CD4-positive, alpha-beta T cell treated with Interleukin-21 for 1 hour (primary cell): Measurements from ENCODE around the gene MT1E.
A peak's percentile ranks its signal among the peaks of the same experiment; 100 is the strongest.
"Not testable (repeated sequence)": the region's sequence is repeated elsewhere in the genome, so short reads cannot be mapped to it uniquely, and the experiment has no call there.

ENCODE experiments used
- DNase-seq: peaks from one replicate; pipeline ENCODE4 v3.0.0-alpha.2; 2020

Gene MT1E

DNA sequence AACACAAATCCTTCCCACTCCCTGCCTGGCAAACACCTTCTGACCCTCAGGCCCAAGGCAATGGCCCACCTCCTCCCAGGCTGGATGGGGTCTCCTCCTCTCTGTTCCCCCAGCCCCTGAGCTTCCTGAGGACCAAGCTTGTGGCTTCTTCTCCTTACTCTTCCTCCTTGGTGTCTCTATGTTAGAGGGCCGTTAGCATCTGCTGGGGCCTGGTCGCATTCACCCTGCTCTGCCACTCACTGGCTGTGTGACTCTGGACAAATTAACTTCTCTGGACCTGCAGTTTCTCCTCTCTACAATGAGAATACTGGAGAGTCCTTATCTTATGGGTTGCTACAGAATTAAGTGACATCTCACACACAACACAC, 17.9 kb upstream of the MT1E start:
- no peak for DNase-seq

DNA sequence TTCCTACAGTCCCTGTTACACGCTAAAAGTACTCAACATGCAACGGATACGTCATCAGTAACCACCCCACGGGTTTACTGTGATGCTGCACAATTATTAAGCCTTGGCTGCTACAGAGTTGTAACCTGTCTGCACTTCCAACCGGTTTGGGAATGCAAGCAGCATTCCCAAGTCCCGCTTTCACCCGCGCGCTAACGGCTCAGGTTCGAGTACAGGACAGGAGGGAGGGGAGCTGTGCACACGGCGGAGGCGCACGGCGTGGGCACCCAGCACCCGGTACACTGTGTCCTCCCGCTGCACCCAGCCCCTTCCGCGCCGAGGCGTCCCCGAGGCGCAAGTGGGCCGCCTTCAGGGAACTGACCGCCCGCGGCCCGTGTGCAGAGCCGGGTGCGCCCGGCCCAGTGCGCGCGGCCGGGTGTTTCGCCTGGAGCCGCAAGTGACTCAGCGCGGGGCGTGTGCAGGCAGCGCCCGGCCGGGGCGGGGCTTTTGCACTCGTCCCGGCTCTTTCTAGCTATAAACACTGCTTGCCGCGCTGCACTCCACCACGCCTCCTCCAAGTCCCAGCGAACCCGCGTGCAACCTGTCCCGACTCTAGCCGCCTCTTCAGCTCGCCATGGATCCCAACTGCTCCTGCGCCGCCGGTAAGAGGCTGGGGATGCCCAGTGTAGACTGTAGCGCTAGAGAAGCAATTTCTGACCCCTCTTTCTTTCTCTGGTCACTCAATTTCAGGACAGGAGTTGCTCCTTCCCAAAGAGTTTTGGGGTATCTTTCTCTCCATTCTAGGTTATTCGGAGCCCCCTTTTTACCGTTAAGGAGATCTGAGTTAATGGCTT, 17.3 kb upstream of the MT1E start, which contains the start of gene MT2A:
Gene MT2A (plus strand): TSS at position 542 of the 833 bp plus-strand sequence. CDS start 72 bp downstream, at position 614.
- DNase-seq = peak; percentile 85

DNA sequence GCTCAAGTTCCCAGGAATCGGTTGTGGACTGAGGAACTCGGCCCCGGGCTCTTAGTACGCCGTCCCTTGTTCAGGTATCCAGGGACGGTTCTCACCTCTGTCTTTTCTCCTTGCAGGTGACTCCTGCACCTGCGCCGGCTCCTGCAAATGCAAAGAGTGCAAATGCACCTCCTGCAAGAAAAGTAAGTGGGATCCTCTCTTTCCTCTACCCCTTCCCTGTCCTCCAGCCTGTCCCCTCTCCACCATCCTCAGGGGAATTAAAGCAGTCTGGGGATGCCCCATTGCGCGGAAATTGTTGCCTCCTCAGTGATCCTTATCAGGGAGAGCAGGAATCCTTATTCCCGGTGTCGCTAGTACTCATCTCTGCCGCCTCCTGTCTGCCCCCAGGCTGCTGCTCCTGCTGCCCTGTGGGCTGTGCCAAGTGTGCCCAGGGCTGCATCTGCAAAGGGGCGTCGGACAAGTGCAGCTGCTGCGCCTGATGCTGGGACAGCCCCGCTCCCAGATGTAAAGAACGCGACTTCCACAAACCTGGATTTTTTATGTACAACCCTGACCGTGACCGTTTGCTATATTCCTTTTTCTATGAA, 16.6 kb upstream of the MT1E start:
- DNase-seq = no peak

DNA sequence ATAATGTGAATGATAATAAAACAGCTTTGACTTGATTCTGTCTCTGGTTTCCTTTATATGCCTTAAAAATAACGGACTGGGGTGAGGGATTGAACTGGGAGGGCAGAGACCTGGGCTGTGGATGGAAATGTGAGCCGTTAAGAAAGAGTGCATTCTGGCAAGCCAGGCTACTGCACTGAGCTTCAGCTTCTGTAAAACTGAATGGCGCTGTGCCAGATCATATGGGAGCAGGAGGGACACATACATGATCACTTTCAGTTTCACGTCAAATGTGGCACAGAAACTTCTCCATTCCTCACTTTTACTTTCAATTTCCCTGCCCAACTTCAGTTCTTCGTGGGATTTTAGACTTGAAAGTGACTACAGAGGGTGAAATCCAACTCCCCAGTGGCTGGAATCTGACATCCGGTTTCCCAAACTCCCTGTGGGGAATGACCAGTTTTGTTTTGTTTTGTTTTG, 16.1 kb upstream of the MT1E start:
- peak; percentile 81 for DNase-seq

DNA sequence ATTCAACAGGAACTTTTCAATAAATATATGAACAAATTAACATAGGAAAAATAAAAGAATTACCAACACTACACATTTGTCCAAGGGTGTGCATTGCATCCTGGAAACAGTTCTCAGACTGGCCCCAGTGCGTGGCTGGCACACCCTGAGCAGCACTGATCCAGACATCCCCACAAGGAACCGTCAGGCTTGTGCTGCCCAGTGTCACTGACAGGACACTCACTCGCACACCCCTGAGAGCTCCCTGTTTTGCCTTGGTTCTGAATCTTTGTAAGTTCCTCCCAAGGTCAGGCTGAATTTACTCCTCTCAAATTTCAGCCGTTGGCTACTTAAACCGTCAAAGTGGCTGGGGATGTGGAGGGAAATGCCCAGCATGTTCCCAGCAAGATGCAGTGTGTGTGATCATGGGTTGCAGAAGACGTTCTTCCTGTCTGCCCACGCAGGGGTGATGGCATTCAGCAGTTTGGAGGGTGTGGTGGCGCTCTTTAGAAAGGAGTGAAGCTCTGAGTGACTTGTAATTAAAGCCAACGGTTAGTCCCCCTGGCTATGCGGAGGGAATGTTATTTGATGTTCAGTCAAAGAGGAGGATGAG, 15.5 kb upstream of the MT1E start:
- peak; percentile 76 for DNase-seq

DNA sequence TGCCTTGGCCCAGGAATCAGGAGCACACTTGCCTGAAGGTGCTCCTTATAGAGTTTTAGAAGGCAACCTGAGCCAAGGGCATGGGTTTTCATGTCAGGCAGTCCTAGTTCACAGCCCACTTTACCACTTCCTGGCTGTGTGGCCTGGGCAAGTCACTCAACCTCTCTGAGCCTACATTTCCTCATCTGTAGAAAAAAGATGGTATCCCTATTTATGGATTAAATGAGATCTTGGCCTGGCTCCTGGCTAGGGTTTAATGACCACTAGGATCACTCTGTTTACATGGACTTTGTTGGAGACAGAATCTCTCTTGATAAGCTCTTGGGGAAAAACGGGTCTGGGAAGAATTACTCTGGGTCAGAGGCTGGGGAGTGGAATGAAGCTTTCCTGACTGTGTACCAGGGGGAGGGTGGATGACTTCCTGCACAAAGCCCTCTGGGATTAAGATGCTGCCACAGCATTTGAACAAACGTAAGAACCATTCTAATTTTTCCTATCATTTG, 14.9 kb upstream of the MT1E start:
- no peak for DNase-seq

DNA sequence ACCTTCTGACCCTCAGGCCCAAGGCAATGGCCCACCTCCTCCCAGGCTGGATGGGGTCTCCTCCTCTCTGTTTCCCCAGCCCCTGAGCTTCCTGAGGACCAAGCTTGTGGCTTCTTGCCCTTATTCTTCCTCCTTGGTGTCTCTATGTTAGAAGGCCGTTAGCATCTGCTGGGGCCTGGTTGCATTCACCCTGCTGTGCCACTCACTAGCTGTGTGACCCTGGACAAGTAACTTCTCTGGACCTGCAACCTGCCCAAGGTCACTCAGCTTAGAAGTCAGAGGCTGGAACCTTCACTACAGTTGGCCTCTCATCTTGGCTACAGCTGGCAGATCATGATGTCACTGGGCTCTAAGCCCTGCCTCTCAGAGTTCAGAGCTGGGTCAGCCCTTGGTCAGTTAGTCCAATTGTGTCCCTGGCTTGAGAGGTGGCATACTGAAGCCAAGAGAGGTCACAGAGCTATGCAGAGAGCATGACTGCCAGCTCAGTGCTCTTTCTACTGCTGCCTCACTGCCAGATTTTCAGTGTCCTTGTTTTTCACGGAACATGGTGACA, 14.2 kb upstream of the MT1E start:
- no peak for DNase-seq

DNA sequence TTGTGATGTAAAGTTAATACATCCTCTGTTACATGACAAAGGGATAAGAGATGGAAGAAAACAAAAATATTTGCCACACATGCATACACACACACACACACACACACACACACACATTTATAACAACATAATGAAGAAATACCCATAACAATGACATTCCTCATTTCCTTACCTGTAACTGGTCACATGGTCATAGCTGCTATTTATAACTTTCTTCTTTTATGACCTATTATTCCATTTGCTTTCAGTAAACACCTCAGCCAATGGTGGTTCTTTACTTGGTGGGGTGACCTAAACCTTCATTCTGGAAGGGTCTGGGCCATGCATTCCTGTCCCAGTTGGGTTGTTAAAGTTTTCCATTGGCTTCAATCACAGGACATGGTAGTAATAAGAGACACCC, 11.9 kb upstream of the MT1E start:
- DNase-seq = no peak

DNA sequence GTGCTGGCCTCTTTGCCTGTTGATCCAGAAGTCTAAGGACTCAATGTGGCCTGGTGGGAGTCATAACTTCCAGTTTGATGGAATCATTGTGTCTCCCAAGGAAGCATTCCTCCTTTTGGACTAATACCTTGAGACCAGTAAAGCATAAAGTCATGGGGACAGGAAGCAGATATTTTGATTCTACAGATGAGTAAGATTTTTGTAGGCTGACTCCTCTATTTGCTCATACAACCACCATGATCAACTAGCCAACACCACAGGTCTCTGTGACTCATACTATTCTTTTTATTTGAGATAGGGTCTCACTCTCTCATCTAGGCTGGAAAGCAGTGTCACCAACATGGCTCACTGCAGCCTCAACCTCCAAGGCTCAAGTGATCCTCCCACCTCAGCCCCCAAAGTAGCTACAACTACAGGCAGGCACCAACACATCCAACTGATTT, 11.0 kb upstream of the MT1E start:
- no peak for DNase-seq

DNA sequence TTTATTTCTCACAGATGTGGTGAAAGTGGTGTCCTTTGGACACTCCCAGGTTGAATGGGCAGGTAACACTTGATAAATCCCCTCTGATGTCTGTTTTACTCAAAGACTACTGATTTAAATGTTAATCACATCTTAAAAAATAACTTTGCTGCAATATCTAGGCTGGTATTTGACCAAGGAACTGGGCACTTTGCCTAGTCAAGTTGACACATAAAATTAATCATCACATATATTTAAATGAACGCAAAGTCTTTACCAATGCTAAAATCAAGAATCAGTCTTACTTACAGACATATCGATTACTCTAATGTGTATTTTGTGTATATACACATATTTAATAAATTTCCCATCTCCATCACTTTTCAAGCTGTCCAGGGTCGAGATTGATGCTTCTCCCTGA, 10.2 kb upstream of the MT1E start:
- DNase-seq = no peak

DNA sequence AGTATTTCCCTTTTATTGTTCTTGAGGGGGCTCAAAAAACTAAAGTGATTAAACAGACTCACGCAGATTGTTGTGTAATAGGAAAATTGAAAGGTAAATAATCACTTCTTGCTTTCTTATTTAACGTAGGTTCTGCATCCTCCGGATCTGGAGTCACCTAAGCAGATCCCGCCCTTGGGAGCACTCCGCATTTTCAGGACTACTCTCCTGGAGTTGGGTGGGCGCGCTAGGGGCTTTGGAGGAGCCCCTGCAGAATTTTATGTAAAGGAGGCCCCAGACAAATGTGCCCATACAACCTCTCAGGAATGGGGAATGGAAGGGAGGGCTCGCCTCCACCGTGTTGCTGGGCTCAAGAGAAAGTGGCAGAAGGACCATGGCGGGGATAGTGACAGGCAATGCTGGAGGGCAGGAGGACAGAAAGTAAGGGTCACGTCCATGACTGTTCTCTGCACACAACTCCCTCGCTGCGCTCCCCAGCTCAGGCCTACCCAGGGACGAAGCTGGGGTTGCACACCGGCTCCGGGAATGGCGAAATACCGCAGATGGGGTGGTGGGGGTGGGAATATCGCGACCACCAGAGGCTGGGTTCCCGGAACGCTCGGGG, 8.9 kb upstream of the MT1E start:
- no peak for DNase-seq

DNA sequence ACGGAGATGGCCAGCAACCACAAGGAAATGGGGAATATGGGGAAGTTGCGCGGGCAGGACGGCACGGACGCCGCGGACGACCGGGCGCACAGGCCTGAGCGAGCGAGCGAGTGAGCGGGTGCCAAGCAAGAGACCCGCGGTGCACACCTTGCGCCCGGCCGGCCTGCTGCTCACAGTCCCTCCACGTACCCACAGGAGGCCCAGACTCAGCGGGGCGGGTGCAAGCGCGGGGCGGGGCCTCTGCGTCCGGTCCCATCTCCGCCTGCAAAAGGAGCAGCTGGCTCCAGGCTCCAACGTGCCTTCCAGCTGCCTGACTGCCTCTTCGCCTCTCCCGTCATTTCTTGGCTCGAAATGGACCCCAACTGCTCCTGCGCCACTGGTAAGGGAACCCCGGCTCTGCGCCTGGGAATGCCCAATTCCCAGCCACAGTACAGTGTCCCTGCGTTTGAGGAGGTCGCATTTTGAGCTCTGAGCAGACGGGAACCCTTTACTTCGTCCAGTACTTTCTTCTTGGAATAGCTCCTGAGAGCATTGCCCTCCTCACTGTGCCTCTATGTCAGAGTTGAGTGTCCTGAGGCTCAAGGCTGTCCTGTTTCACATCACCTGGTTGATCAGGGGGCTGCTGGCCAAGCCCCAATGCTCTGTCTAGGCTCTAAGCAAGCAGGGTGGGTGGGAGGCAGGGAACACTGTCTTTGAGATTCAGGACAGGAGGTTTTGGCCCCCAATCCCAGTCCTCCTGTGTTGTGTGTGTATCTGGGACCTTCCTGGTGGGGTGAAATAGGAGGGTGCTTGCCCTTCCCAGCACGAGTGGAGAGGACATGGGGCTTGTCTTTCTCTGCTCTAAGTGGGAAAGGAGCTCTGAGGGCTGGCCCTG, 8.1 kb upstream of the MT1E start:
- peak; percentile 45 for DNase-seq

DNA sequence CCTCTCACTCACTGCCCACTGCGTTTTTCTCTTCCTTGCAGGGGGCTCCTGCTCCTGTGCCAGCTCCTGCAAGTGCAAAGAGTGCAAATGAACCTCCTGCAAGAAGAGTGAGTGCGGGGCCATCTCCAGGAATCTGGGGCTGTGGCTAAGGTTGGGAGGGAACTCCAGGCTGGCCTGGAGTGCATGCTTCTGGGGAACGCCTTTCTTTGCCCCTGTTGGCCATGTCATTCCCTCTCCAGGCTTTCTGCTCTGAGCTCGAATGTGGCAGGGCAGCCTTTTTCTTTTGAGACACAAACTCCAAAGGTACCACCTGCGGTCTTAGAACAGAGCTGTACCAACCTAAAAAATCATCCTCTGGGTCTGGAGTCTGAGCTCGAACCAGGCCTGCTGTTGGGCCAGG, 7.4 kb upstream of the MT1E start:
- DNase-seq = no peak

DNA sequence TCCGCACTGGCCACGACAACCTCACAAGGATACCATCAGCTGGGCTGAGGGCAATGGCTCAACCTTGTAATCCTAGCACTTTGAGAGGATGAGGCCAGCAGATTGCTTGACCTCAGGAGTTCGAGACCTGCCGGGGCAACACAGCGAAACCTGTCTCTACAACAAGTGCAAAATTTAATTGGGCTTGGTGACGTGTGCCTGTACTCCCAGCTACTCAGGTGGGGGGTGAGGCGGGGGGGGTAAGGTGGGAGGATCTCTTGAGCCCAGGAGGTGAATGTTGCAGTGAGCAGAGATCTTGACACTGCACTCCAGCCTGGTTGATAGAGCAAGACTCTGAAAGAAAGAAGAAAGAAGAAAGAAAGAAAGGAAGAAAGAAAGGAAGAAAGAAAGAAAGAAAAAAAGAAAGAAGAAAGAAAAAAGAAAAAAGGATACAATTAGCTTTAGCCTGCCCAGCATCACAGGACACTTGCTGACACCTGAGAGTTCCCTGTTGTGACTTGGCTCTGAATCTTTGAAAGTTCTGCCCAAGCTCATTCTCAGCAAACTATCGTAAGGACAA, 5.2 kb upstream of the MT1E start:
- no peak for DNase-seq

DNA sequence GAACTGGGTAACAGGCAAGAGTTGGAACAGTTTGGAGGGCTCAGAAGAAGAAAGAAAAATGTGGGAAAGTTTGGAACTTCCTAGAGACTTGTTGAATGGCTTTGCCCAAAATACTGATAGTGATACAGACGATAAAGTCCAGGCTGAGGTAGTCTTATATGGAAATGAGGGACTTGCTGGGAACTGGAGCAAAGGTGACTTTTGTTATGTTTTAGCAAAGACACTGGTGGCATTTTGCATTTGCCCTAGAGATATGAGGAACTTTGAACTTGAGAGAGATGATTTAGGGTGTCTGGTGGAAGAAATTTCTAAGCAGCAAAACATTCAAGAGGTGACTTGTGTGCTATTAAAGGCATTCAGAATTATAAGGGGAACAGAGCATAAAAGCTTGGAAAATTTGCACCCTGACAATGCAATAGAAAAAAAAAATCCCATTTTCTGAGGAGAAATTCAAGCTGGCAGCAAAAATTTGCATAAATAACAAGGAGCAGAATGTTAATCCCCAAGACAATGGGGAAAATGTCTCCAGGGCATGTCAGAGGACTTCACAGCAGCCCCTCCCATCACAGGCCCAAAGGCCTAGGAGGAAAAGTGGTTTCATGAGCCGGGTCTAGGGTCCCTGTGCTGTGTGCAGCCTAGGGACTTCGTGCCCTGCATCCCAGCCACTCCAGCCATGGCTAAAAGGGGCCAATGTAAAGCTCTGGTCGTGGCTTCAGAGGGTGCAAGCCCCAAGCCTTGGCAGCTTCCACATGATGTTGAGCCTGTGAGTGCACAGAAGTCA, 3.7 kb upstream of the MT1E start:
- not testable (repeated sequence) for DNase-seq

DNA sequence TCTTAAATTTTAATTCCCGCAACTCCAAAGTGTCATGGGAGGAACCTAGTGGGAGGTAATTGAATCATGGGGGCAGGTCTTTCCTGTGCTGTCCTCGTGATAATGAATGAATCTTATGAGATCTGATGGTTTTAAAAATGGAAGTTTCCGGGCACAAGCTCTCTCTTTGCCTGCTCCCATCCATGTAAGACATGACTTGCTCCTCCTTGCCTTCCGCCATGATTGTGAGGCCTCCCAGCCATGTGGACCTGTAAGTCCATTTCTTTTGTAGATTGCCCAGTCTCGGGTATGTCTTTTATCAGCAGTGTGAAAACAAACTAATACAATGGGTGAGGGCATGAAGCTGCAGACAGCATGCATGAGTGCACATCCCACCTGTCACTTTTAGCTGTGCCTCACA, 2.4 kb upstream of the MT1E start:
- not testable (repeated sequence) for DNase-seq

DNA sequence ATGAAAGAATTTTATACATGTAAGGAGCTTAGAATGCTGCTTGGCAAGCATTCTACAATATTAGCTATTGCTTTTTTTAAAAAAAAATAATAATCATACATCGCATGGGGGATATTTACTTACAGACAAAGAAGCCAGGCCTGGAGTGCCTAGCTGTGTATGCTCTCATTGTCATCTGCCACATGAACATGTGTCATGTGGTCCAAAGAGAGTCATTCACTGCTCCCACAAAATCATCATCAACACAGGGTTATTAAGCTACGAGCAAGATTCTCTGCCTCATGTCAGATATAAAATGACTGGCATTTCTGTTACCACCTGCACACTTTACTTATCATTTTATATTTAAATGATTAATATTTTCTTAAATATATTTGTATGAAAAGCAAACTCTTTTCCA, 1.9 kb upstream of the MT1E start:
- no peak for DNase-seq

DNA sequence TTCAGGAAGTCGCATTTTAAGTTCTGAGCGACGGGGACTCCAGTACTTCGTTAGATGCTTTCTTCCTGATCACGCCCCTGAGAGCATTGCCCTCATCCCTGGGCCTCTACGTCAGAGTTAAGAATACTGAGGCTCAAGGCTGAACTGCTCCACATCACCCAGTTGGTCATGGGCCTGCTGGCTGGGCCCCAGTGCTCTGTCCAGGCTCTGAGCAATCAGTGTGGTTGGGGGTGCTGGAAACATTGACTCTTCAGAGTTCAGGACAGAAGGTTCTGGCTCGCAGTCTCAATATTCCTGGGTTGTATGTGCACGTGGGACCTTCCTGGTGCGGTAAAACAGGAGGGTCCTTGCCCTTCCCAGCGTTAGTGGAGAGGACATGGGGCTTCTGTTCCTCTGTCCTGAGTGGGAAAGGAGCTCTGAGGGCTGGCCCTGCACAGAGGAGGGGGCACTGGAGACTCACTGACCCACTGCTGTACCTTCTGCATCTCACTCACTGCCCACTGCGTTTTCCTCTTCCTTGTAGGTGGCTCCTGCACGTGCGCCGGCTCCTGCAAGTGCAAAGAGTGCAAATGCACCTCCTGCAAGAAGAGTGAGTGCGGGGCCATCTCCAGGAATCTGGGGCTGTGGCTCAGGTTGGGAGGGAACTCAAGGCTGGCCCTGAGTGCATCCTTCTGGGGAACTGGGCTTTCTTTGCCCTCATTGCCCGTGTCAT, 518 bp downstream of the MT1E start:
- DNase-seq = no peak

DNA sequence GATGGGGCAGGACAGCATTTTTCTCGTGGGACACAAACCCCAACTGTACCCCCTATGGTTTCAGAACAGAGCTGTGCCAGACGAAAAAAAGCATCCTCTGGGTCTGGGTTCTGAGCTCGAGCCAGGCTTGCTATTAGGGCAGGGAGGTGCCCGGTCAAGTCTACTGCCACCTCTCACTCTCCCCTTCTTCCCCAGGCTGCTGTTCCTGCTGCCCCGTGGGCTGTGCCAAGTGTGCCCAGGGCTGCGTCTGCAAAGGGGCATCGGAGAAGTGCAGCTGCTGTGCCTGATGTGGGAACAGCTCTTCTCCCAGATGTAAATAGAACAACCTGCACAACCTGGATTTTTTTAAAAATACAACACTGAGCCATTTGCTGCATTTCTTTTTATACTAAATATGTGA, 1.1 kb downstream of the MT1E start:
- no peak for DNase-seq
